Measurements from ENCODE around the gene PGAP3.

DNA sequence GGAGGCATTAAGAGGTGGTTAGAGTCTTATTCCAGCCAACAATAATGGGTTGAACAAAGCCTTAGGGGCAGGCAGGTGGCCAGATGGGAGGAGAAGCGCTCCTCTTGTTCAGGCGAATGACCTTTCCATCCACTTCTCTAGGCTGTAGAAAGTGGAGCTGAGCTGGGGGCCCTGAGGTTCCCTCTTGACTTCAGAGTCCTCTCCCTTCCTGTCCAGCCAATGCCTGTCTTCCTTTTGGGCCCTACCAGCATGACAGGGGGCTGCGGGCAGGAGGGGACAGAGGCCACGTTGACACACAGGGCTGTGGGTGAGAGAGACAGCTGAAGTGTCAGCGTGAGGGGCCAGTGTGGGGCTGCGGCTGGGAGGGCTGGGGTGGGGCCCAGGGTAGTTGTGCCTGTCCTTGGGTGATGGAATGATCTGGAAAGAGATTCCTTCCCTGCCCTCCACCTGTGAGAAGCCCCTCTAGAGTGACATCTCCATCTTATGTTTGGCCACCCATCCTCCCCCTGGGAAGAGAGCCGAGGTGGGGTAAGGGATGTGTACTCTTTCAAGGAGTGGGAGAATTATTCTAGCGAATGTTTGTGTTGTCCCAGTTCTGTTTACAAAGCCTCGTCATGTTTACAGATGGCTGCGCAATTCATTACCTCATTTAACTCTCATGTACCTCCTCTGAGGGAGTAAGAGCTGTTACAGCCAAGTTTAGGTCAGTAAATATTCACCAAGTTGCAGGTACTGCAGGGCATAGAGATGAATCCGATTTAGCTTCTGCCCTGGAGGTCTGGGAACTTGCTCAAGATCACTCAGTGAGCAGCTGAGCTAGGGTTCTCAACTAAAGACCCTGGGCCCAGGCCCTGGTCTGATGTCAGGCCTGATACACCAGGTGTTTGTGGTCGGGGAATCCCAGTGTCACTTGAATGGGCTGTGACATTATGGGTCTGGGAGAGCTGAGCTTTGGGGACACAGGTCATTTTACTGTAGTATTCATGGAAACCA is 15.3 kb upstream of the PGAP3 start:
- TF ChIP-seq, protein P1, sequence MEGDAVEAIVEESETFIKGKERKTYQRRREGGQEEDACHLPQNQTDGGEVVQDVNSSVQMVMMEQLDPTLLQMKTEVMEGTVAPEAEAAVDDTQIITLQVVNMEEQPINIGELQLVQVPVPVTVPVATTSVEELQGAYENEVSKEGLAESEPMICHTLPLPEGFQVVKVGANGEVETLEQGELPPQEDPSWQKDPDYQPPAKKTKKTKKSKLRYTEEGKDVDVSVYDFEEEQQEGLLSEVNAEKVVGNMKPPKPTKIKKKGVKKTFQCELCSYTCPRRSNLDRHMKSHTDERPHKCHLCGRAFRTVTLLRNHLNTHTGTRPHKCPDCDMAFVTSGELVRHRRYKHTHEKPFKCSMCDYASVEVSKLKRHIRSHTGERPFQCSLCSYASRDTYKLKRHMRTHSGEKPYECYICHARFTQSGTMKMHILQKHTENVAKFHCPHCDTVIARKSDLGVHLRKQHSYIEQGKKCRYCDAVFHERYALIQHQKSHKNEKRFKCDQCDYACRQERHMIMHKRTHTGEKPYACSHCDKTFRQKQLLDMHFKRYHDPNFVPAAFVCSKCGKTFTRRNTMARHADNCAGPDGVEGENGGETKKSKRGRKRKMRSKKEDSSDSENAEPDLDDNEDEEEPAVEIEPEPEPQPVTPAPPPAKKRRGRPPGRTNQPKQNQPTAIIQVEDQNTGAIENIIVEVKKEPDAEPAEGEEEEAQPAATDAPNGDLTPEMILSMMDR (IDR thresholded peaks at IDR 0.05): no peak
- no peak for TF ChIP-seq ZFX (IDR thresholded peaks at IDR 0.05; ENCODE audit: borderline replicate concordance)

Measured in 22Rv1 (cell line).